Measurements from ENCODE around the gene SNX13.

The SNX13 gene

DNA sequence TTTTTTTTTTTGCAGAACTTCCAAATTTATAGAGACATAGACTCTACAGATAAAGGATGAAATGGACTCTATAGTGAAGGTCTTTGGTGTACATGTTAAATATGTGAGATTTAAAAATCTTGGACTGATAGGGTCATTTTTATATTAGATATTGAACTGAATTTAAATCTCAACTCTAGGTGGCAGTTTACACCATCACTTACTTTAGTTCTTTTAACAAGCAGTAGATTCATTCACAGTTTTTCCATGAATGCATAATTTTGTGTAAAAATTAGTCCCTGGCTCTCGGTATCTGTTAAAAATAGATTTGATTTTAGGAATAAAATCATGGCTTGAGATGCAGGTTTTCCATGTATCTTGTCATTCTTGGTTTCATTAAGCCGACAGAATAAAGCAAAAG lies 31.1 kb upstream of the SNX13 start:
- Histone ChIP-seq H3K27me3 (ENCODE audit: control insufficient read depth in 1 of 2, insufficient read depth in 2 of 2, low read length in 2 of 2) (no peaks in the 10 kb centered on the region), H3K4me3 (ENCODE audit: low read length in 2 of 2) (no peak overlapping the region), H3K9me3 (ENCODE audit: control insufficient read depth in 2 of 2, low read length in 2 of 2) (no peaks in the 10 kb centered on the region)

DNA sequence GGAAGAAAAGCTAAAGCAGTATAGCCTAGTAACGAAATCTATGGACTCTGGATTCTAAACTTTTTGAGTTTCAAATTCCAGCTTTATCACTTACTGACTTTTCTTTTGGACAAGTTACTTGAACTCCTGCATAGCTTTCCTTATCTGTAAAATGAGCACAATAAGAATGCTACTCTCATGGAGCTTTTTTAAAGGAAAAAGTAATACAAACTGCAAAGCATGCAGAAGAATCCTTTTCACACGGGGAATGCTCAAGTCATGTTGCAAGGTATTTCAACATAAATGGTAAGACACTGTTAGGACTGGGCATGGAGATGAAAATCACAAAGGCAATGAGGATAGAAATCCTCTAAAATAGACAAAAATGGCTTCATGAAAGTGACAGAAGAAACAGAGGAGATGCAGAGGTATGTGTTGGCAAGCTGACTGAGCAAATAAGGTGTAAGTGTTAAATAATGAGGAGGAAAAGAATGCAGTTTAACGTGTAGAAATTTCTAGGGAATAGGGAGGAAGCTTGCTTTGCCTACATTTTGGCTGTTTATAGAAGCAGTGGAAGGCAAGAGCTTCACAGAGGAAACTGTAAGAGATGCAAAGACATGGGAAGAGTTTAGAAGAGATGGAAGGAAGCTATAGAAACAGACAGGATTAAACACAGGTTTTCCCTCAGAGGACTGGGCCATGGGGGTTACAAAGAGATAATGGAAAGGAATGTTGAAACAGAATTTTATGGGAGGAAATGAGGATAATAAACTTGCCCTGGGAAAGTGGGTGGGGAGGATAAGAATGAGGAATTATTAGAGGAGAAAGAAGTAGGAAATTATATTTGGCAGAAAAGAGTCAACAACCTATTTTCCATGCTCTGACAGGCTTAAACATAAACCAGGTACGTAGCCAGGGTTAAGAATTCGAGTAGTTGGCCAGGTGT lies 28.8 kb upstream of the SNX13 start:
- H3K27ac ChIP-seq (ENCODE audit: low read length): no peak overlapping the region
- no peaks in the 10 kb centered on the region for H3K4me1 ChIP-seq (ENCODE audit: control insufficient read depth, insufficient read depth, low read length)
- no peaks in the 10 kb centered on the region for H3K9me3 ChIP-seq (ENCODE audit: control insufficient read depth in 2 of 2, low read length in 2 of 2)
- no peak overlapping the region for H3K9ac ChIP-seq (ENCODE audit: low read length in 2 of 2)
- H3K4me3 ChIP-seq (ENCODE audit: low read length in 2 of 2): no peak overlapping the region
- H3K27me3 ChIP-seq (ENCODE audit: control insufficient read depth in 1 of 2, insufficient read depth in 2 of 2, low read length in 2 of 2): no peaks in the 10 kb centered on the region
- no peaks in the 10 kb centered on the region for H3K36me3 ChIP-seq (ENCODE audit: control insufficient read depth in 2 of 2, insufficient read depth in 2 of 2, low read length in 2 of 2)

More for the DNA sequence above, 31.1 kb upstream of the SNX13 start:
- no peaks in the 10 kb centered on the region for H3K4me1 ChIP-seq (ENCODE audit: control insufficient read depth, insufficient read depth, low read length)
- no peaks in the 10 kb centered on the region for H3K36me3 ChIP-seq (ENCODE audit: control insufficient read depth in 2 of 2, insufficient read depth in 2 of 2, low read length in 2 of 2)
- no peak overlapping the region for H3K27ac ChIP-seq (ENCODE audit: low read length)
- H3K9ac ChIP-seq (ENCODE audit: low read length in 2 of 2): no peak overlapping the region

DNA sequence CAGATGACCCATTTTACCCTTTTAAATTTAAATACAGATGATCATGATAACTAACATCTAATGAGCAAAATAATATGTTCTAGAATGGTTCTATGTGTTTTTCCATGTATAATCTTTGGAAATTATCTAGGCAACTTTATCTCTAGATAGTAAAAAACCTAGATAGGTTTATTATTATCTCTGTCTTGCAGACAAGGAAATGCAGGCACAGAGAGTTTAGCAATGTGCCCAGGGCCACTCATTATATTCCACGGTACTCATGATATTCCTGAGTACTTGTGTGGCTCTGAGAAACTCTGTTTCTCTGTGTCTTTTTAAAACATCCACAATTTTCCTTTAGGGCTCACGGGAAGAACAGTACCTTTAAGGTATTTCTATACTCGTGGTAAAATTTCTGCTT lies 26.4 kb upstream of the SNX13 start:
- Histone ChIP-seq H3K9ac (ENCODE audit: low read length in 2 of 2) (no peak overlapping the region), H3K4me1 (ENCODE audit: control insufficient read depth, insufficient read depth, low read length) (no peaks in the 10 kb centered on the region), H3K9me3 (ENCODE audit: control insufficient read depth in 2 of 2, low read length in 2 of 2) (no peaks in the 10 kb centered on the region), H3K27ac (ENCODE audit: low read length) (no peak overlapping the region), H3K27me3 (ENCODE audit: control insufficient read depth in 1 of 2, insufficient read depth in 2 of 2, low read length in 2 of 2) (no peaks in the 10 kb centered on the region), H3K36me3 (ENCODE audit: control insufficient read depth in 2 of 2, insufficient read depth in 2 of 2, low read length in 2 of 2) (no peaks in the 10 kb centered on the region), H3K4me3 (ENCODE audit: low read length in 2 of 2) (no peak overlapping the region)

DNA sequence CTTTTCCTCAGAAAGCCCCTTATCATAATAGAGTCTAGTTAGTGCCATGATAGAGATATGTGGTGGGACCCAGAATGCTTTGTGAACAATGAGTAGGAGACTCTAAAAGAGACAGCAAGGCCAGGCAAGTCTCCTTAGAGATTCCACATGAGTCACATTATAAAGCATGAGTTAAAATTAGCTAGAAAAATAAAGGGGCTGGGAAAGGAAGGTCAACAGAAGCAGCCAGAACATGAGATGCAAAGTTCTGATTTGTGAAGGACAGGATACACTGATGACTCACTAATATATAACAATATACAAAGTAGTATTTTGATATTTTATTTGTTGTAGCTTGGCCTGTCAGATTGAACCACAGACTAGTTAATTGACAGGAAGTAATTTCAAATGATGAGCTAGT lies 25.3 kb upstream of the SNX13 start:
- Histone ChIP-seq H3K4me1 (ENCODE audit: control insufficient read depth, insufficient read depth, low read length) (no peaks in the 10 kb centered on the region), H3K27ac (ENCODE audit: low read length) (no peak overlapping the region)

DNA sequence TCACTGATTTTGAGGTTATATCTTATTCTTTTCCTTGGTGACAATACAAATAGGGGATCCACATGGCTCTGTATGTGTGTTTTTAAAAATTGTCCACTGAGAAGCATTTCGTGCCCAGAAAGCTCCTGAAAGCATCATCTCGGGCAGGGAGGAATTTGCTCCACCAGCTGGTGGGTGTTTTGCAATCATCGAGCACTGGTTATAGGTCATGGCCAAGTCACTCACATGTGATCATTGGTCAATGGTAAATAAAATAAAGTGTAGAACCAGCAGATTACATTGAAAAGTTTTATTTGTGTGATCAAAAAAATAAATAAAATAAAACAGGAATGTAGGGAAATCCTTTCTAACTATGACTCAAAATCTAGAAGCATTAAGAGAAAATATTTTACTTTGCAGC lies 23.0 kb upstream of the SNX13 start:
- H3K9me3 ChIP-seq (ENCODE audit: control insufficient read depth in 2 of 2, low read length in 2 of 2): no peaks in the 10 kb centered on the region
- H3K27ac ChIP-seq (ENCODE audit: low read length): no peak overlapping the region
- no peaks in the 10 kb centered on the region for H3K4me1 ChIP-seq (ENCODE audit: control insufficient read depth, insufficient read depth, low read length)
- H3K36me3 ChIP-seq (ENCODE audit: control insufficient read depth in 2 of 2, insufficient read depth in 2 of 2, low read length in 2 of 2): no peaks in the 10 kb centered on the region
- H3K27me3 ChIP-seq (ENCODE audit: control insufficient read depth in 1 of 2, insufficient read depth in 2 of 2, low read length in 2 of 2): no peaks in the 10 kb centered on the region
- H3K4me3 ChIP-seq (ENCODE audit: low read length in 2 of 2): no peak overlapping the region
- H3K9ac ChIP-seq (ENCODE audit: low read length in 2 of 2): no peak overlapping the region

More for the DNA sequence above, 25.3 kb upstream of the SNX13 start:
- no peaks in the 10 kb centered on the region for H3K36me3 ChIP-seq (ENCODE audit: control insufficient read depth in 2 of 2, insufficient read depth in 2 of 2, low read length in 2 of 2)
- no peaks in the 10 kb centered on the region for H3K27me3 ChIP-seq (ENCODE audit: control insufficient read depth in 1 of 2, insufficient read depth in 2 of 2, low read length in 2 of 2)
- no peaks in the 10 kb centered on the region for H3K9me3 ChIP-seq (ENCODE audit: control insufficient read depth in 2 of 2, low read length in 2 of 2)
- no peak overlapping the region for H3K4me3 ChIP-seq (ENCODE audit: low read length in 2 of 2)
- no peak overlapping the region for H3K9ac ChIP-seq (ENCODE audit: low read length in 2 of 2)

GRCh38 chr7:17962652-17963051 lies 22.4 kb upstream of the SNX13 start:
- H3K27ac ChIP-seq (ENCODE audit: low read length): no peak overlapping the region
- H3K9ac ChIP-seq (ENCODE audit: low read length in 2 of 2): no peak overlapping the region
- no peaks in the 10 kb centered on the region for H3K36me3 ChIP-seq (ENCODE audit: control insufficient read depth in 2 of 2, insufficient read depth in 2 of 2, low read length in 2 of 2)
- no peaks in the 10 kb centered on the region for H3K9me3 ChIP-seq (ENCODE audit: control insufficient read depth in 2 of 2, low read length in 2 of 2)
- no peak overlapping the region for H3K4me3 ChIP-seq (ENCODE audit: low read length in 2 of 2)
- no peaks in the 10 kb centered on the region for H3K4me1 ChIP-seq (ENCODE audit: control insufficient read depth, insufficient read depth, low read length)
- no peaks in the 10 kb centered on the region for H3K27me3 ChIP-seq (ENCODE audit: control insufficient read depth in 1 of 2, insufficient read depth in 2 of 2, low read length in 2 of 2)

DNA sequence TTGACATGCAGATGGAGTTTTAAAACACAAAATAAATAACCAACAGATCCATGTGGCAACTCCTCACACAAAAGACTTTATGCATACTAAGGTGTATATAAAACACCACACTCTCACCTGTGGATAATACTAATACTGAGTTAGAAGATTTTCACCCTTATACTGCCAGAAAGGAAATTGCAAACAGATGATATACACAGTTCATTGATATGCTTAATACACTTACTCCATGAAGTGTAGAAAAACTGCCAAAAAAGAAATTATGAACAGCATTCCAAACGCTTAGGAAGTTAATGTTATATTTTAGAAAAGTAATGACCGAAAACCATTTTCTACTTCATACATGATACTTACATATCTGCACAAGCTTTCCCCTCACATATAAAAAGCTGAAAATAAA lies 17.6 kb upstream of the SNX13 start:
- Histone ChIP-seq H3K9ac (ENCODE audit: low read length in 2 of 2) (no peak overlapping the region), H3K9me3 (ENCODE audit: control insufficient read depth in 2 of 2, low read length in 2 of 2) (no peaks in the 10 kb centered on the region), H3K36me3 (ENCODE audit: control insufficient read depth in 2 of 2, insufficient read depth in 2 of 2, low read length in 2 of 2) (no peaks in the 10 kb centered on the region), H3K4me3 (ENCODE audit: low read length in 2 of 2) (no peak overlapping the region), H3K27me3 (ENCODE audit: control insufficient read depth in 1 of 2, insufficient read depth in 2 of 2, low read length in 2 of 2) (no peaks in the 10 kb centered on the region), H3K27ac (ENCODE audit: low read length) (no peak overlapping the region), H3K4me1 (ENCODE audit: control insufficient read depth, insufficient read depth, low read length) (no peaks in the 10 kb centered on the region)

- H3K4me3 ChIP-seq (ENCODE audit: low read length in 2 of 2): no peak overlapping the region
- no peaks in the 10 kb centered on the region for H3K4me1 ChIP-seq (ENCODE audit: control insufficient read depth, insufficient read depth, low read length)
- no peaks in the 10 kb centered on the region for H3K9me3 ChIP-seq (ENCODE audit: control insufficient read depth in 2 of 2, low read length in 2 of 2)
- no peaks in the 10 kb centered on the region for H3K36me3 ChIP-seq (ENCODE audit: control insufficient read depth in 2 of 2, insufficient read depth in 2 of 2, low read length in 2 of 2)
- no peak overlapping the region for H3K9ac ChIP-seq (ENCODE audit: low read length in 2 of 2)
- H3K27me3 ChIP-seq (ENCODE audit: control insufficient read depth in 1 of 2, insufficient read depth in 2 of 2, low read length in 2 of 2): no peaks in the 10 kb centered on the region
- H3K27ac ChIP-seq (ENCODE audit: low read length): no peak overlapping the region
Measured at GRCh38 chr7:17952387-17952786, 12.1 kb upstream of the SNX13 start.

DNA sequence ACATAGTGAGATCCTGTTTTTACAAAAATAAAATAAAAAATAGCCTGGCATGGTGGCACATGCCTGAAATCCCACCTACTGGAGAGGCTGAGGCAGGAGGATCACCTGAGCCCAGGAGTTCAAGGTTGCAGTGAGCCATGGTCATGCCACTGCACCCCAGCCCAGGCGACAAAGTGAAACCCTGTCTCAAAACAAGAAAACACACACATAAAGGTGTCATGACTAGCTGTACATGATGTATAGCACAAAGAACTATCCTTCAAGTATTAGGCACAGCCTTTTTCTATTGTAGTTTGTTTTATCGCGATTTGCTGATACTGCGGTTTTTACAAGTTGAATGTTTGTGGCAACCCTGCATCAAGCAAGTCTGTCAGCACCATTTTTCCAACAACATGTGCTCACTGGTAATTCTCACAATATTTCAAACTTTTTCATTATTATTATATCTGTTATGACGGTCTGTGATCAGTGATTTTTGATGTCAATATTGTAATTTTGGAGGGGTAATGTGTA lies 11.5 kb upstream of the SNX13 start:
- H3K9me3 ChIP-seq (ENCODE audit: control insufficient read depth in 2 of 2, low read length in 2 of 2): no peaks in the 10 kb centered on the region
- H3K27me3 ChIP-seq (ENCODE audit: control insufficient read depth in 1 of 2, insufficient read depth in 2 of 2, low read length in 2 of 2): no peaks in the 10 kb centered on the region
- H3K4me1 ChIP-seq (ENCODE audit: control insufficient read depth, insufficient read depth, low read length): no peaks in the 10 kb centered on the region
- H3K4me3 ChIP-seq (ENCODE audit: low read length in 2 of 2): no peak overlapping the region
- no peaks in the 10 kb centered on the region for H3K36me3 ChIP-seq (ENCODE audit: control insufficient read depth in 2 of 2, insufficient read depth in 2 of 2, low read length in 2 of 2)
- H3K9ac ChIP-seq (ENCODE audit: low read length in 2 of 2): no peak overlapping the region
- H3K27ac ChIP-seq (ENCODE audit: low read length): no peak overlapping the region

DNA sequence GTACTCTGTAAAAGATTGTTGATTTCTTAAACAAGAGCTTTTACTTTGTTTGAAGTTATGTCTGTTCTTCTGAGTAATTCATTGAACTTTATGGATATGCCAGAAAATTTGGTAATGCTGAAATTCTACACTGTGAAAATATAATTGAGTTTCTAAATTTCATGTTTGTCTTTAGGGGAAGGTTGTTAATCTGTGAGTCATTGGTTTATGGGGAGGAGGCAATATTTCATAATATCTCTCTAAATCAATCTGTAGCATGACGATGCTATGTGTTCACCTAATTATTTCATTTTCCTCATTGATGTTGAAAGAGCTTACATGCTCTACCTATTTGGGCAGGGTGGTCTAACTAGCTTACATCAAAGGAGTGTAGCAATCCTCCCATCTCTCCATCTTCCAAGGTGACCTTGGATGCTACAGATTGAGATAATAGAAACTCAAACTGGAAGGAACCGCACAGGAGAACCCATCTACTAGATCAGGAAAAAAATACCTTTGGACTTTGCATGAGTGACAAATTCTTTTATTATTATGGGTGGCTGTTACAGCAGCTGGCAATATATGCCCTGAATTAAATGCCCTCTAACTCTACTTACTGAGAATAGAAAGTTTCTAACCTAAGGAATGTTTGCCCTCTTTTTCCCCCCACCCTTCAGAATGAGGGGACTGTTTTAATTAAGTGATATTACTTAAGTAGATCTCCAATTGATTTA lies 8.4 kb upstream of the SNX13 start:
- Histone ChIP-seq H3K9me3 (ENCODE audit: control insufficient read depth in 2 of 2, low read length in 2 of 2) (no peaks in the 10 kb centered on the region), H3K27me3 (ENCODE audit: control insufficient read depth in 1 of 2, insufficient read depth in 2 of 2, low read length in 2 of 2) (no peaks in the 10 kb centered on the region), H3K36me3 (ENCODE audit: control insufficient read depth in 2 of 2, insufficient read depth in 2 of 2, low read length in 2 of 2) (no peaks in the 10 kb centered on the region), H3K4me3 (ENCODE audit: low read length in 2 of 2) (no peak overlapping the region), H3K4me1 (ENCODE audit: control insufficient read depth, insufficient read depth, low read length) (no peaks in the 10 kb centered on the region), H3K27ac (ENCODE audit: low read length) (no peak overlapping the region), H3K9ac (ENCODE audit: low read length in 2 of 2) (no peak overlapping the region)

GRCh38 chr7:17947620-17948019 lies 7.3 kb upstream of the SNX13 start:
- H3K9me3 ChIP-seq (ENCODE audit: control insufficient read depth in 2 of 2, low read length in 2 of 2): no peaks in the 10 kb centered on the region
- no peaks in the 10 kb centered on the region for H3K4me1 ChIP-seq (ENCODE audit: control insufficient read depth, insufficient read depth, low read length)
- H3K27ac ChIP-seq (ENCODE audit: low read length): no peak overlapping the region
- no peak overlapping the region for H3K9ac ChIP-seq (ENCODE audit: low read length in 2 of 2)
- no peak overlapping the region for H3K4me3 ChIP-seq (ENCODE audit: low read length in 2 of 2)
- no peaks in the 10 kb centered on the region for H3K36me3 ChIP-seq (ENCODE audit: control insufficient read depth in 2 of 2, insufficient read depth in 2 of 2, low read length in 2 of 2)
- no peaks in the 10 kb centered on the region for H3K27me3 ChIP-seq (ENCODE audit: control insufficient read depth in 1 of 2, insufficient read depth in 2 of 2, low read length in 2 of 2)

Data from stomach smooth muscle (tissue), 2 donors.